HepG2 (cell line): Measurements from ENCODE around the gene CD7. TPM values are rescaled to one million over a fixed set of nuclear protein-coding genes. Genes with fewer than 3 reads are reported as not detected.

Source experiments
- ATF2 ChIP-seq: sonication (generic); formaldehyde crosslinking; IDR thresholded peaks from 2 replicates; pipeline ENCODE4 v1.4.0; 2020; ENCODE audit warnings: missing genetic modification reagents
- CEBPZ ChIP-seq: IDR thresholded peaks from 2 replicates; pipeline ENCODE4 v1.6.1; 2012; ENCODE audit warnings: low read length, improper control_type of control experiment
- ERF ChIP-seq: IDR thresholded peaks from 2 replicates; pipeline ENCODE4 v1.6.1; 2018; ENCODE audit warnings: missing biosample characterization, missing genetic modification reagents
- IRF9 ChIP-seq: sonication (generic); formaldehyde crosslinking; IDR thresholded peaks from 2 replicates; pipeline ENCODE4 v1.8.0; 2022; ENCODE audit warnings: missing genetic modification reagents, mild to moderate bottlenecking, borderline replicate concordance
- JUND ChIP-seq: sonication (generic); formaldehyde crosslinking; IDR thresholded peaks from 2 replicates; pipeline ENCODE4 v1.8.0; 2022; ENCODE audit warnings: mild to moderate bottlenecking, missing genetic modification reagents
- MYC ChIP-seq: sonication (generic); formaldehyde crosslinking; IDR thresholded peaks from 2 replicates; pipeline ENCODE4 v1.9.0; 2021; ENCODE audit warnings: missing genetic modification reagents, borderline replicate concordance
- NAIF1 ChIP-seq: sonication (generic); formaldehyde crosslinking; IDR thresholded peaks from 2 replicates; pipeline ENCODE4 v1.5.0; 2020; ENCODE audit warnings: mild to moderate bottlenecking, missing genetic modification reagents, borderline replicate concordance
- POLR2AphosphoS2 ChIP-seq: IDR thresholded peaks from 2 replicates; pipeline ENCODE4 v1.6.1; 2011; ENCODE audit warnings: low read depth, low read length, improper control_type of control experiment
- SMYD3 ChIP-seq: sonication (generic); formaldehyde crosslinking; IDR thresholded peaks from 2 replicates; pipeline ENCODE4 v1.8.1; 2023; ENCODE audit warnings: mild to moderate bottlenecking, missing genetic modification reagents
- SRSF1 ChIP-seq: fragments of 200-400 bp; formaldehyde crosslinking; optimal IDR thresholded peaks from 2 replicates; pipeline ENCODE3; 2017; ENCODE audit warnings: mild to moderate bottlenecking, low read depth, low read length, moderate library complexity
- SRSF4 ChIP-seq: fragments of 200-400 bp; formaldehyde crosslinking; IDR thresholded peaks from one replicate; pipeline ENCODE4 v1.6.1; 2018; ENCODE audit warnings: mild to moderate bottlenecking, low read depth, low read length, moderate library complexity; ENCODE audit not compliant: poor library complexity, severe bottlenecking
- XRCC5 ChIP-seq: fragments of 200-400 bp; formaldehyde crosslinking; optimal IDR thresholded peaks from 2 replicates; pipeline ENCODE3; 2017; ENCODE audit warnings: mild to moderate bottlenecking, low read length
- ZFP36 ChIP-seq: fragments of 150-350 bp; IDR thresholded peaks from 2 replicates; pipeline ENCODE4 v1.6.1; 2018; ENCODE audit warnings: borderline replicate concordance, low read length, low read depth; ENCODE audit not compliant: partially characterized antibody
- ZNF234 ChIP-seq: sonication (generic); formaldehyde crosslinking; conservative IDR thresholded peaks from 2 replicates; pipeline ENCODE4 v1.5.1; 2020; ENCODE audit warnings: mild to moderate bottlenecking, missing genetic modification reagents
- ZNF660 ChIP-seq: sonication (generic); formaldehyde crosslinking; IDR thresholded peaks from 2 replicates; pipeline ENCODE4 v1.5.1; 2020; ENCODE audit warnings: mild to moderate bottlenecking, low read depth, missing genetic modification reagents, borderline replicate concordance
- polyA plus RNA-seq, 8 experiments: library from polyadenylated mRNA; depleted of rRNA in 3 of 8; stranded (reverse) in 7 of 8; unstranded in 1 of 8; fragments of >200 nt; fragmentation: Illumina TruSeq in 4 of 8; extraction: Trizol in 4 of 8; gene quantifications; 2 replicates each; pipeline versions ENCODE4 v1.2.1 to v1.2.3, GENCODE V29; 2011 to 2016; ENCODE audit warnings: low read depth in 4 of 8, missing spikeins in 1 of 8, mixed read lengths in 1 of 8; ENCODE audit not compliant: insufficient read depth in 1 of 8
- total RNA-seq, 5 experiments: library from RNA; depleted of rRNA; stranded (reverse); fragments of >200 nt; fragmentation: Illumina TruSeq; extraction: Trizol; gene quantifications; 2 replicates each; pipeline ENCODE4 v1.2.3, GENCODE V29; 2016; ENCODE audit warnings: low read depth in 1 of 5
- TF ChIP-seq, protein P1 (sequence below): sonication (generic); formaldehyde crosslinking; IDR thresholded peaks from 2 replicates; pipeline ENCODE4 v1.4.0; 2020; ENCODE audit warnings: missing genetic modification reagents; ENCODE audit errors: not compliant biosample characterization
- TF ChIP-seq, protein P2 (sequence below): sonication (generic); formaldehyde crosslinking; IDR thresholded peaks from 2 replicates; pipeline ENCODE4 v1.8.1; 2023; ENCODE audit warnings: mild to moderate bottlenecking, inconsistent platforms, moderate library complexity, missing genetic modification reagents, borderline replicate concordance
- TF ChIP-seq, protein P3 (sequence below): sonication (generic); formaldehyde crosslinking; conservative IDR thresholded peaks from 2 replicates; pipeline ENCODE4 v1.8.0; 2022; ENCODE audit warnings: low read depth, missing genetic modification reagents

Gene CD7
- total and polyA plus RNA-seq, 2 of the 13 experiments (the other 11 are each of a cell fraction or from before 2014, with no cell fraction given): 67.6 to 76.4 TPM

DNA sequence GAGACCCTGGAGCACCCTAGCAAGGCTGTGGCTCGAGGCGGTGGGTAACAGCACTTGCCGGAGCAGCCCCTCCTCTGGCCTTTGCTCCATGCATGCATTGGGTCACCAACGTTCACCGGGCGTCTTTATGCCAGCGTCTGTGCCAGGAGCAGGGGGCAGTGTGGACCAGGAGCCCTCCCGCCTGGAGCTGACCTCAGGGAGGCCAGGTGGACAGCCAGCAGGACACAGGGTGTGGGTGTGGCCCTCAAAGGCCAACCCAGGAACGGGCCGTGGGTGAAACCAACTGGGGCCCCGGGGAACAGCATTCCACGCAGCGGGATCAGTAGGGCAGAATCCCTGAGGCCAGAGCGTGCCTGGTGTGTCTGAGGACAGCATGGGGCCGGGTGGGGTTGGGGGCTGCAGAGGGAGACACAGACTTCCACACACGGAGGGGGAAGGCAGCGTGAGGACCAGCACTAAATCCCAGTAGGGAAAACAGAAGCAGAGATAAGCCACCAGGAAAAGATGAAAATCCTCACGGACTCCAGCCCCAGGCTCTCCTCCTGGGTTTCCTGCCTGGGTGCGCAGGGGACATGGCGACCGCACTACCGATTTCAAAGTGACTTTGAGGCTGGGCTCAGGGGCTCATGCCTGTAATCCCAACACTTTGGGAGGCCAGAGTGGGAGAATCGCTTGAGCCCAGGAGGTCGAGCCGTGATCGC is 2.9 kb upstream of the CD7 start (continued):
- TF ChIP-seq CEBPZ (no peak), SRSF1 (peak; percentile 48), JUND (CRISPR knock-in tag) (no peak), ZFP36 (no peak), NAIF1 (CRISPR knock-in tag) (no peak), SMYD3 (CRISPR knock-in tag) (peak; percentile 63; the same call in 1 of the 2 replicates), SRSF4 (no peak), MYC (peak; percentile 84), IRF9 (0 out of 2 replicates have a peak, but pooled peaks have one; percentile 52), ATF2 (CRISPR knock-in tag) (no peak), ZNF234 (CRISPR knock-in tag) (0 out of 2 replicates have a peak, but pooled peaks have one; percentile 24), ERF (CRISPR knock-in tag) (peak; percentile 44; the same call in 1 of the 2 replicates), ZNF660 (no peak), POLR2AphosphoS2 (no peak), XRCC5 (peak; percentile 69)
- TF ChIP-seq, protein P1, sequence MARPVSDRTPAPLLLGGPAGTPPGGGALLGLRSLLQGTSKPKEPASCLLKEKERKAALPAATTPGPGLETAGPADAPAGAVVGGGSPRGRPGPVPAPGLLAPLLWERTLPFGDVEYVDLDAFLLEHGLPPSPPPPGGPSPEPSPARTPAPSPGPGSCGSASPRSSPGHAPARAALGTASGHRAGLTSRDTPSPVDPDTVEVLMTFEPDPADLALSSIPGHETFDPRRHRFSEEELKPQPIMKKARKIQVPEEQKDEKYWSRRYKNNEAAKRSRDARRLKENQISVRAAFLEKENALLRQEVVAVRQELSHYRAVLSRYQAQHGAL: no peak
- TF ChIP-seq, protein P2, sequence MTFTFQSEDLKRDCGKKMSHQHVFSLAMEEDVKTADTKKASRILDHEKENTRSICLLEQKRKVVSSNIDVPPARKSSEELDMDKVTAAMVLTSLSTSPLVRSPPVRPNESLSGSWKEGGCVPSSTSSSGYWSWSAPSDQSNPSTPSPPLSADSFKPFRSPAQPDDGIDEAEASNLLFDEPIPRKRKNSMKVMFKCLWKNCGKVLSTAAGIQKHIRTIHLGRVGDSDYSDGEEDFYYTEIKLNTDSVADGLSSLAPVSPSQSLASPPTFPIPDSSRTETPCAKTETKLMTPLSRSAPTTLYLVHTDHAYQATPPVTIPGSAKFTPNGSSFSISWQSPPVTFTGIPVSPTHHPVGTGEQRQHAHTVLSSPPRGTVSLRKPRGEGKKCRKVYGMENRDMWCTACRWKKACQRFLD: no peak
- TF ChIP-seq, protein P3, sequence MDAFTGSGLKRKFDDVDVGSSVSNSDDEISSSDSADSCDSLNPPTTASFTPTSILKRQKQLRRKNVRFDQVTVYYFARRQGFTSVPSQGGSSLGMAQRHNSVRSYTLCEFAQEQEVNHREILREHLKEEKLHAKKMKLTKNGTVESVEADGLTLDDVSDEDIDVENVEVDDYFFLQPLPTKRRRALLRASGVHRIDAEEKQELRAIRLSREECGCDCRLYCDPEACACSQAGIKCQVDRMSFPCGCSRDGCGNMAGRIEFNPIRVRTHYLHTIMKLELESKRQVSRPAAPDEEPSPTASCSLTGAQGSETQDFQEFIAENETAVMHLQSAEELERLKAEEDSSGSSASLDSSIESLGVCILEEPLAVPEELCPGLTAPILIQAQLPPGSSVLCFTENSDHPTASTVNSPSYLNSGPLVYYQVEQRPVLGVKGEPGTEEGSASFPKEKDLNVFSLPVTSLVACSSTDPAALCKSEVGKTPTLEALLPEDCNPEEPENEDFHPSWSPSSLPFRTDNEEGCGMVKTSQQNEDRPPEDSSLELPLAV (CRISPR knock-in tag): no peak
